ENCODE results near the gene ELOB. TPM values are rescaled to one million over a fixed set of nuclear protein-coding genes. Genes with fewer than 3 reads are reported as not detected.

Gene ELOB
- total RNA-seq, 1 experiment from 2014 or later = 289 TPM

GRCh38 chr16:2762711-2763110 lies 14.4 kb downstream of the ELOB start:
- BruUV-seq (replicated peaks) = no TSS peak
- POLR2A ChIA-PET (ENCODE audit: unreplicated experiment) = no interaction called here

GRCh38 chr16:2761886-2762583 lies 15.0 kb downstream of the ELOB start:
- POLR2A ChIA-PET (ENCODE audit: unreplicated experiment) = no interaction called here
- Histone ChIP-seq H4K20me1 (ENCODE audit: low read length) (peaks cover 53% of the 10 kb centered on the region), H3K4me1 (ENCODE audit: insufficient read depth, low read length) (no peaks in the 10 kb centered on the region), H3K4me3 (ENCODE audit: low read length) (no peak overlapping the region), H2AFZ (ENCODE audit: low read length) (no peak overlapping the region), H3K79me2 (ENCODE audit: low read length) (peaks cover 99% of the 10 kb centered on the region), H3K9ac (ENCODE audit: low read length) (no peak overlapping the region), H3K27me3 (ENCODE audit: low read length) (no peaks in the 10 kb centered on the region), H3K36me3 (ENCODE audit: low read depth, low read length) (peaks cover 97% of the 10 kb centered on the region), H3K27ac (ENCODE audit: low read length) (no peak overlapping the region), H3K4me2 (ENCODE audit: low read length) (no peak overlapping the region), H3K9me2 (replicated peaks; ENCODE audit: low read length) (no peaks in the 10 kb centered on the region), H3K9me3 (ENCODE audit: low read length) (no peaks in the 10 kb centered on the region), H3F3A (ENCODE audit: low read length, unreplicated experiment) (no peaks in the 10 kb centered on the region)
- CTCF ChIA-PET = no interaction called here
- TF ChIP-seq CTCF (conservative IDR thresholded peaks at IDR 0.05; ENCODE audit: low read depth, low read length) (no peak), EZH2phosphoT487 (IDR thresholded peaks at IDR 0.05; ENCODE audit: borderline replicate concordance, low read length) (no peak), EZH2 (IDR thresholded peaks at IDR 0.05; ENCODE audit: low read length, unreplicated experiment) (no peak)
- intact Hi-C loops (cut with micrococcal nuclease) = no loop called here
- no peak for DNase-seq
- no TSS peak for BruUV-seq (replicated peaks)
- ATAC-seq = no peak

More at GRCh38 chr16:2762711-2763110, 14.4 kb downstream of the ELOB start:
- no peaks in the 10 kb centered on the region for H3K4me1 ChIP-seq (ENCODE audit: insufficient read depth, low read length)
- TF ChIP-seq EZH2 (IDR thresholded peaks at IDR 0.05; ENCODE audit: low read length, unreplicated experiment) (no peak), EZH2phosphoT487 (IDR thresholded peaks at IDR 0.05; ENCODE audit: borderline replicate concordance, low read length) (no peak), CTCF (conservative IDR thresholded peaks at IDR 0.05; ENCODE audit: low read depth, low read length) (no peak)
- H3K79me2 ChIP-seq (ENCODE audit: low read length) = peaks cover 98% of the 10 kb centered on the region
- DNase-seq (no peak), ATAC-seq (no peak)
- H3K9ac ChIP-seq (ENCODE audit: low read length) = no peak overlapping the region
- peaks cover 97% of the 10 kb centered on the region for H3K36me3 ChIP-seq (ENCODE audit: low read depth, low read length)
- H3K9me3 ChIP-seq (ENCODE audit: low read length) = no peaks in the 10 kb centered on the region
- H3K9me2 ChIP-seq (replicated peaks; ENCODE audit: low read length) = no peaks in the 10 kb centered on the region
- no peak overlapping the region for H2AFZ ChIP-seq (ENCODE audit: low read length)
- no peaks in the 10 kb centered on the region for H3K27me3 ChIP-seq (ENCODE audit: low read length)
- H3K4me3 ChIP-seq (ENCODE audit: low read length) = no peak overlapping the region
- no peaks in the 10 kb centered on the region for H3F3A ChIP-seq (ENCODE audit: low read length, unreplicated experiment)
- intact Hi-C loops (cut with micrococcal nuclease) = no loop called here
- CTCF ChIA-PET = no interaction called here
- no peak overlapping the region for H3K4me2 ChIP-seq (ENCODE audit: low read length)
- peaks cover 51% of the 10 kb centered on the region for H4K20me1 ChIP-seq (ENCODE audit: low read length)
- no peak overlapping the region for H3K27ac ChIP-seq (ENCODE audit: low read length)

GRCh38 chr16:2761472-2761871 lies 15.6 kb downstream of the ELOB start:
- peaks cover 99% of the 10 kb centered on the region for H3K79me2 ChIP-seq (ENCODE audit: low read length)
- no peaks in the 10 kb centered on the region for H3F3A ChIP-seq (ENCODE audit: low read length, unreplicated experiment)
- H3K27ac ChIP-seq (ENCODE audit: low read length) = no peak overlapping the region
- no peak overlapping the region for H2AFZ ChIP-seq (ENCODE audit: low read length)
- H3K4me1 ChIP-seq (ENCODE audit: insufficient read depth, low read length) = no peaks in the 10 kb centered on the region
- CTCF ChIA-PET = no interaction called here
- intact Hi-C loops (cut with micrococcal nuclease) = no loop called here
- H3K4me3 ChIP-seq (ENCODE audit: low read length) = no peak overlapping the region
- H3K9me2 ChIP-seq (replicated peaks; ENCODE audit: low read length) = no peaks in the 10 kb centered on the region
- BruUV-seq (replicated peaks) = no TSS peak
- no peak overlapping the region for H3K4me2 ChIP-seq (ENCODE audit: low read length)
- H3K36me3 ChIP-seq (ENCODE audit: low read depth, low read length) = peaks cover 95% of the 10 kb centered on the region
- no peak for TF ChIP-seq EZH2phosphoT487 (IDR thresholded peaks at IDR 0.05; ENCODE audit: borderline replicate concordance, low read length)
- TF ChIP-seq CTCF (conservative IDR thresholded peaks at IDR 0.05; ENCODE audit: low read depth, low read length) = no peak
- TF ChIP-seq EZH2 (IDR thresholded peaks at IDR 0.05; ENCODE audit: low read length, unreplicated experiment) = no peak
- peaks cover 53% of the 10 kb centered on the region for H4K20me1 ChIP-seq (ENCODE audit: low read length)
- no peak overlapping the region for H3K9ac ChIP-seq (ENCODE audit: low read length)
- POLR2A ChIA-PET (ENCODE audit: unreplicated experiment) = no interaction called here
- no peak for DNase-seq
- no peak for ATAC-seq
- H3K9me3 ChIP-seq (ENCODE audit: low read length) = no peaks in the 10 kb centered on the region
- H3K27me3 ChIP-seq (ENCODE audit: low read length) = no peaks in the 10 kb centered on the region
